Activated CD4-positive, CD25-positive, alpha-beta regulatory T cell treated with anti-CD3 and anti-CD28 coated beads, Interleukin-2, amount 50 U/mL, for 24 hours (primary cell): Measurements from ENCODE around the gene COL20A1.
"Not testable (repeated sequence)": the region's sequence is repeated elsewhere in the genome, so short reads cannot be mapped to it uniquely, and the experiment has no call there.

ENCODE experiments used
- ATAC-seq, 2 donors: fragments of 150-1000 bp; cut with Tn5 transposase; one replicate each; pipeline ENCODE4 v1.10.0; 2021; ENCODE audit warnings: mild to moderate bottlenecking in 1 of 2, moderate library complexity in 1 of 2

The COL20A1 gene

DNA sequence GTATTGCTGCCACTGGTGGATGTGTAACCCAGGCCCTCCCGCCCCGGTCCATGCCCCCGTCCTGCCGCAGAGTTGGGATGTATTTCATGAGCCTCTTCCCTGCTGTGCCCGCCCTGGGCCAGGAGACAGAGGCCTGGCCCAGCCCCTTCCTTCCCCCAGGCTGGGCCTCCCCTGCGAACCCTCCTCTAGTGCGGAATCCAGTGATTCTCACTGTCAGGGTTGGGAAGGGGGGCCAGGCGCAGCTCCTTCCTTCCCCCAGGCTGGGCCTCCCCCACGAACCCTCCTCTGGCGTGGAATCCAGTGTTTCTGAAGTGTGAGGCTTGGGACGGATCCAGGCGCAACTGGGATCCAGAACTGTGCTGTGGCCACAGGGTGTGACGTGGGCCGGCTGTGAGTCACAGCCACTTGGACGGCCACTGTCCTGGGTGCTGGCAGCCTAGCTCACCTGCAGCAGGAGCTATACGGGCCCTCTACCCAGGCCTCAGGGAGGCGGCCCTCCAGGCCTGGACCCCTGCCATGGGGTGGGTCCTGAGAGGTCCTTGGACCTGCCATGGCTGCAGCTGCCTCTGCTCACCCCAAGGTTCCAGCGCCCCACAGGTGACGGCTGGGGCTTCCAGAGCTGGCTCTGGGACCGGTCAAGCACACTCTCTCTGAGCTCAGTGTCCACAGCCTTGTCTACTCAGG is 28.3 kb downstream of the COL20A1 start:
- no peak for ATAC-seq

DNA sequence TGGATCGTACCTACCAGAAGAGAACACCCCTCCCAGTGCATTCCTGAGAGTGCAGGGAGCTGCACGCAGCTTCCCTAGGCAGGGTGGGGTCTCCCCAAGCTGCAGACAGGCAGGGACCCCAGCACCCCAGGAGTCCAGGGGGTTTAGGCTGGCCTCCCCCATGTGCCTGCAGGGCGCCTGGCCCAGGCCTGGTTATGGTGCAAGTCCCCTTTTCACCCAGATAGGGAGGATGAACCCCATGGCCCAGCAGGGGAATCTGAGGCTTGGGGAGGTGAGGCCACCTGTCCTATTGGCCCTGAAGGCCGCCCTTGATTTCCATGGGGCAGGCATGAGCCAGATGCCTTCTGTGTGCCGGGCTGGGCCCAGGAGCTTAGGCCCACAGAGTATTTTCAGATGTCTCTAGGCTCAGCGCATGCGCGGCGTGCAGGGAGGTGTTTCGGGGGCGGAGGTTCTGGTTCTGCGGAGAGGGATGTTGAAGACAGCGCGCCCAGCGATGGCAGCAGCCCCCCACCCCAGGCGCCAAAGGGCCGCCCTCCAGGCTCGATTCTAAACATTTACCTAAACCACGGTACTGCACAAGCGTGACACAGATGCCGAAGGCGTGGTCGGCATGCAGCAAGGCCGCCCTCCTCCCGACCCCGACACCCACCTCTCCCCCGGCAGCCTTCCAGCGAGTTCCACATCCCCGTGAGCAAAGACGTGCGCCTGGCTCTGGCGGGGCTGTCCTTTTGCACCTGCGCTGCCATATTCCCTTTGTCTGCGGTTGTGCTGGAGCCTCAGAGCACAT is 29.4 kb downstream of the COL20A1 start:
- ATAC-seq: no peak

DNA sequence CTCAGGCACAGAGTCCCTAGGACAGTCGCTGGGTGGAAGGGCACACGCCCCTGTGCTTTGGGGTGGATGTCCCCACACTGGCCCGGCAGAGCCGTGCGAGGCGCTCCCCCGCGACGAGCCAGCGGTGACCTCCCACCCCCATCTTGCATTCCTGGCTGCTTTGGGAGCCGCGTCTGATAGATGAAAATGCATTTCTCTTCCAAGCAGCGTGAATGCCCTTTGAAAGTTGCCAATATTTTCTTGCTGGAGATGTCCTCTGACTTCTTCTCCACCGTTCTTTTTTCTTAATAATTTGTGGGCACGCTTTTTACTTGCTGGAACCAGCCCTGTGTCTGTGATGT is 29.9 kb downstream of the COL20A1 start:
- no peak for ATAC-seq

DNA sequence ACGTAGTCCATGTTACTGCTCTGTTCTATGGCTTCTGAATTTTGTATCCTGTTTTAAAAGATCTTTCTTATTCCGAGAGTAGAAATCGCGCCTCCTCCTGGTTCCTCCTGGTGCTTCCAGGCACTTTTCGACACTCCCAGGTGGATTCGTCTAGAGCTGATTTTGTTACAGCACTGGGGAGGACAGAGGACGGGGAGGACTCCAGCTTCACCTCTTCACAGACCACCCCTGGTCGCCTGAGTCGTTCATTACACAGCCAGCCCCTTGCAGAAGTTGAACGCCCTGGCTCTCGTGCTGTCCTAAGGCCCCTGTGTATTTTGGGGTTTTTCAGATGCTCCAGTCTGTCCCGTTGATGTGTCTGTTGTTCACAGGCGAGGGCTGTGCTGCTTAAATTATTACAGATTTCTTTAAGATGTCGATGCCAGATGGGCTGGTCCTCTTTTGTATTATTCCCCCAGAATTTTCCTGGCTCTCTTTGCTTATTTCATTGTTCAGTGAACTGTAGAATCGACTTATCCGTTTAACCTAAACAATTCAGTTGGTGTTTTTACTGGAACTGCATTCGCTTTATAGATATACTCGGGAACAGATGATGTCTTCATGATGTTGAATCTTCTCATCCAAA is 30.5 kb downstream of the COL20A1 start:
- ATAC-seq: no peak

DNA sequence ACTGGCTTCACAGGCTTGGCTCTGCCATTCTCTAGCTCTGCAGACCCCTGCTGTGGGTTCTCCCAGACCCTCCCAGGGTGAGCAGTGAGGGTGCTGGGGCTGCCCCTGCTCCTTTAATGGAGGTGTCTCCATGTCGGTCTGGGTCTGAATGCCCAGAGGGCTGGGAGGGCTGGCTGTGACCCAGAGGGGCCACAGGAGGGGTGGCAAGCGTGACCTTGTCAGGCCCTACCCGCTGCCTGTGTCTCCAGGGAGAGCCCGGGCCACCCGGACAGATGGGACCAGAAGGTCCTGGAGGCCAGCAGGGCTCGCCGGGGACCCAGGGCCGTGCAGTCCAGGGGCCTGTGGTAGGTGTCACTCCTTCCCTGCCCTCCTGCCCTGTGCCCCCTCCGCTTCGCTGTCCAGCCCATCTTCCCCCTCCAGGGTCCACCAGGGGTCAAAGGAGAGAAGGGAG is 32.1 kb downstream of the COL20A1 start:
- no peak for ATAC-seq

DNA sequence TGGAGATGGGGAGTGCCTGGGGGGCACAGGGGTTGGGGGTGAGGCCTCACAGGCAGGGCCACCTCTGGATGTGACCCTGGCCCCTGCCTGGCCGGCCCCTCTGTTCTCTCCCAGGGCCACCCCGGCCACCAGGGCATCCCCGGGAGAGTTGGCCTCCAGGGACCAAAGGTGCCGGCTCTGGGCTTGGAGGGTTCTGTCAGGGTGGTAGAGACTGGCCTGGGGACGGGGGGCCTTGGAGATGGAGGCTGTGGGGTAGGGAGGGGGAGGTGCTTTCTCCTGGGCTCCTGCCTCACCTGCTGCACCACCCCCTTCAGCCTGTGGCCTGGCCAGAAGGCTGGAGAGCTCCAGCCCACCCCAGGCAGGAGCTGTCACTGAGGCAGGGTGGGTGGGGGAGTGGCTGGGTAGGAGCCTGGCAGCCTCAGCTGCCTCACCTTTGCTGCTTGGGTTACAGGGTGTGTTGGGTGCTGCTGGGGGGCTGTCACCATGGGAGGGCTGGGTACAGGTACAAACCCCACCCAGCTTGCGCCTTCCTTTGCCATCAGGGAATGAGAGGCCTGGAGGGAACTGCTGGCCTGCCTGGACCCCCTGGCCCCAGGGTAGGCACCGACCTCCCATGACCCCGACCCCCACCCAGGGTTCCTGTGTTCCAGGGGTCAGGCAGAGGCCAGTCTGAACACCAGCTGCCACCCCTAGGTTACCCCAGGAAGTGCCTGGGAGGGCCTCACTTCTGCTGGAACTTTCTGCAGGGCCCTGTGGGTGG is 32.7 kb downstream of the COL20A1 start:
- ATAC-seq: no peak

DNA sequence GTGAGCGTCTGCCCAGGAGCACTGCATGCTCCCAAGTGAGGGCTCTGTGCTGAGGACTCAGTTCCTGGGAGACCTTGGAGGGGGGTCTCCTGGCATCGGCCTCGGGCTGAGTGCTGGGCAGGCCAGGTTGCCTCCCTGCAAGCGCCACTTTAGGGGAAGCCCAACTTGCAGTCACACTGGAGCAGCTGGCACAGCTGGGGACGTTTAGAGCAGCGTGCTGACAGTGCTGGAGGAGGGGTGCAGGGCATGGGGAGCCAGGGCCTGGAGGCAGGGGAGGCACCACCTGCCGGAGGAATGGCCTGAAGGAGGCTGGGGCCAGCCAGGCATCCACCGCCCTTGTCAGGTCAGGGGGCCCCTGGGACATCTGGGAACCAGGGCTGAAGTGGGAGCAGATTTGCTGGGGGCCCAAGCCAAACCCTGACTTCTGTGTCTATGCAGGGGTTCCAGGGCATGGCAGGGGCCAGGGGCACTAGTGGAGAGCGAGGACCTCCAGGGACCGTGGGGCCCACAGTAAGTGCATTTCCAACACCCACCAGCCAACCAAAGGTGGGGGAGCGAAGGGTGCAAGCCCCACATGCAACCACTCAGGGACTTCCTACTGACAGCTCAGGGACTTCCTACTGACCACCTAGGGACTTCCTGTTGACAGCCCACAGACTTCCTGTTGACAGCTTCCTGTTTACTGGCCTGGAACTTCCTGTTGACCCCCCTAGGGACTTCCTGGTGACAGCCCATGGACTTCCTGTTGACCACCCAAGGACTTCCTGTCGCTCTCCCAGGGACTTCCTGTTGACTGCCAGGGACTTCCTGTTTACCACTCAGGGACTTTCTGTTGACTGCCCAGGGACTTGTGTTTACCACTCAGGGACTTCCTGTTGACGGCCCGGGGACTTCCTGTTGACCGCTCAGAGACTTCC is 33.6 kb downstream of the COL20A1 start:
- no peak for ATAC-seq

DNA sequence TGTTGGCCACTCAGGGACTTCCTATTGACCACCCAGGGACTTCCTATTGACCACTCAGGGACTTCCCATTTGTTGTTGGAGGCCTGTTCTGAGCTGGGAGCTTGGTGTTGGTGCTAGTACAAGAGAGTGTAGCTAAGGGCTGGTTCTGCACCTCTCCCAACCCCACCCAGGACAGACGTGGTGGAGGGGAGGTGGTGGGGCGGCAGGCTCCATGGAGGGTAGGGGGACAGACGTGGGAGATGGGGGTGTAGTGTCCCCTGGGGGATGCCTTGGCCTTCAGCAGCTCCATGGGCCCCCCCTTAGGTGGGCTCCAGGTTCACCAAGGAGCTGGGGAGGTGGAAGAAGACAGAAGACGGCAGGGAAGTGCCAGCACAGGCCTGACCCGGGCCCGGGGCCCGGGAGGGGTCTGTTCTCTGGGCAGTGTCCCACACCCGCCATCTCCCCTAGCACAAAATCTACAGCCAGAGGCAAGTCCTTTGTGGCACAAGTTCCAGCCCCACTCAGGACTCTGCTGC is 34.3 kb downstream of the COL20A1 start:
- no peak for ATAC-seq

DNA sequence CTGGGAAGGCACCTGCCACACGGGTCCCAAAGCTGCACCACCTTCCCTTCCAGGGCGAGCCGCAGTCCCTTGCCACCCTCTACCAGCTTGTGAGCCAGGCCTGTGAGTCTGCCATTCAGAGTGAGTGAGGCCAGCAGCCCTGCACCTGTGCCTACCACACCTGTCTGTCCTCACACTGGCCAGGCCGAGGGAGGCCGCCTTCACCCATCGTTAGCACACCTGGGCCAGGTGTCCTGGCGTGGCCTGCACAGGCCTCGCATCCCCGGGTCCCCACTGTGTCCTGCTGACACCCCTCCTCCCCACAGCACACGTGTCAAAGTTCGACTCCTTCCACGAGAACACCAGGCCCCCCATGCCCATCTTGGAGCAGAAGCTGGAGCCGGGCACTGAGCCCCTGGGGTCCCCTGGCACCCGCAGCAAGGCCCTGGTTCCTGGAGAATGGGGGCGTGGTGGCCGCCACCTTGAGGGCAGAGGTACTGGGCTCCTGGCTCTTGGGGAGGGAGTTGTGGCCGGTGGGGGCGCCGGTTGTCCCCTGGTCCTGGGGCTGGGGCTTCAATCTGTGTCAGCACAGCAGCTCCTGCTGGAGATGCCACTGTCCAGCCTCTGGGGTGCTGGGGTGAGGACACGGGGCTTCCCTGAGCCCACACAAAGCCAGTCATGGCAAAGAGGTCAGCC is 35.2 kb downstream of the COL20A1 start:
- ATAC-seq: no peak

DNA sequence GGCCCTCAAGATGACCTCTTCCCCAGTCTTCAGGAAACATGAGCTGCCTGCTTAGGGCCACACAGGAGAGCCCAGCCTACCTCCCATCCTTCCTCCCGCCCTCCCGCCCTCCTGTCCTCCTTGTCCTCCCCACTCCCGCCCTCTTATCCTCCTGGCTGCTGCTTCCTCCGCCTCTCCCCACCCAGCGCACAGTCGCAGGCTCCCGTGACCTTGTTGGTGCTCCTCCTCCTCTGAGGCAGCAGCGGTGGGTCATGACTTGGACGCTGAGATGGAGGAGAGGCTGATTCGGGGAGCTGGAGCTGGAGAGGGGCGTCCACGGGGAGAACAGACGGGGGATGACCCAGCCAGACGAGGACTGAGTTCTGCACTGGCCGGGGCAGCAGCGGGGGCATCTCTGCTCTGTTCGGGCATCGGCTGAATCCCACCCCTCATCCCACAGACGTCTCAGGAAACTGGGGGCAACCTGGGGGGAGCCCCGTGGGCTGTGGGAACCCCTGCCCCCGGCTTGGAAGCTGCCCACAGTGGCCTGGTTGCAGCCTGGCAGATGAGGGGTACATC is 35.8 kb downstream of the COL20A1 start:
- ATAC-seq: no peak

DNA sequence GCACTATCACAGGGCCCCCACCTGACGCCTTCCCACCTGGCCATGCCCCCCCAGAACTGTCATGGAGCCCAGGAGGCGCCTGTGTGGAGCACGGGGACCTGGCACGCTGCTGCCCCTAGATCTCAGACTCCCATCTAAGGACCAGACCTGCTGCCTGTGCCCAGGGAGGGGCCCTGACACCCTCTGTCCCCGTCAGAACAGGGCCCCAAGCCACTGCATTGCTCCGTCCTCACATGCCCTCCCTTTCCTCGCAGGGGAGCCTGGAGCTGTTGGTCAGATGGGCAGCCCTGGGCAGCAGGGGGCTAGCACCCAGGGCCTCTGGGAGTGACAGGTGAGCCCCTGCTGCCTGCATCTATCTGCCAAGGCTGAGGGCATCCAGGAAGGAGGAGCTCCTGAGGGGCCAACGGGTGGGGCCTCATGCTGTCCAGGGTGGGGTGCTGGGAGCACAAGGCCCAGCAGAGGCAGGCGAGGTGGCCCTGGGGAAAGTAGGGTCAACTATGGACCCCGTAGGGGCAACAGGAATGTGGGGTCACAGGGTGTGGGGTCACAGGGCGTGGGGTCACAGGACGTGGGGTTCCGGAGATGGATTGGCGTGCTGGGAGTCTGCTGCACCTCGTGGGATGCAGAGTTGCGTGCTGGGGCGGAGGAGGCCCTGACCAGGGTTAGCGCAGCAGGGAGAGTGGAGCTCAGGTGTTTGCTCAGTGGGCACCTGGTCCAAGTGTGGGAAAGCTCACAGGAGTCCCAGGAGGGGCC is 36.5 kb downstream of the COL20A1 start:
- no peak for ATAC-seq

DNA sequence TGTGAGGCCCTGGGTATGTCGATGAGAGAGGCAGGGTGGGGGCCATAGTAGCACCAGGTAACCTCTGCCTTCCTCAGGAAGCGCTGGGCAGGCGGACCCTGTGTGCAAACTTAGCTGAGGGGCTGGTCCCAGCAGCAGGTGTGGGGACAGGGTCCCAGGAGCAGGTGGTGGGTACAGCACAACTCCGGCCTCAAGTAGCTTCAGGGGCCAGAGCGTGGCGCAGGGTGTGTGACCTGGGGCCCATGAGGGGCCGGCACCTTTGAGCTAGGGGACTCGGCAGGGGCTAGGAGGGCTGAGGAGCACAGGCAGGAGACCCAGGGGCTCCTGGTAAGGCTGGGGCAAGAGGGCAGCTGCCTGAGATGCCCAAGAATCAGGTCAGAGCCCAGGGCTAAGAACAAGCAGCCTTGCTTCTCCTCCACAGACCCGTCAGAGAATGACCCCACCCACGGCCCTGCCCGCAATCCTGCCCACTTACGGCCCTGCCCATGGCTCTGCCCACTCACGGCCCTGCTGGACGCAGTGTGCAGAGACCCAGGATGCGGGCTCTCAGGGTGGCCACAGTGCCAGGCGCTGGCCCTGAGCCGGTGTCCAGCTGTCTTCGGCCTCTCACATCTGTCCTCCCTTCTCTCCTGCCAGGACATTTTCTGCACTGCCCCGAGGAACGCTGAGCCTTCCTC is 37.2 kb downstream of the COL20A1 start:
- ATAC-seq: no peak

DNA sequence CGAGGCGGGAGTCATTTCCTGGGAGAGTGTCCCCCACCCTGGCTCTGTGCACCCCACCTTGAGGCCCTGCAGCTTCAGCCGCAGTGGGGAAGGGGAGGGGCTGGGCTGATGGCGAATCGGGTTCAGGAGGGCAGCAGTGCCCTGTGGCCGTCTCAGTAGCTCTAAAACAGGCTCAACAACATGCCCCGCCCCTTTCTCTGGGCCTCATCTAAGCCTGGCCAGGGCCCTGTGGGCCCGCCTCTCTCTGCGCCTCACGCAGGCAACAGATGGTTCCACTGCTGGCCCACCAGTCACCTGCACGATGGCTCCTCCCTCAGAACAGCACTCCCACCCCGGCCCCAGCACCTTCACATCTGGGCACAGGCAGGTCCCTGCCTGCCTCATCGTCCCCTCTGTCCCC is 38.0 kb downstream of the COL20A1 start:
- ATAC-seq: no peak

DNA sequence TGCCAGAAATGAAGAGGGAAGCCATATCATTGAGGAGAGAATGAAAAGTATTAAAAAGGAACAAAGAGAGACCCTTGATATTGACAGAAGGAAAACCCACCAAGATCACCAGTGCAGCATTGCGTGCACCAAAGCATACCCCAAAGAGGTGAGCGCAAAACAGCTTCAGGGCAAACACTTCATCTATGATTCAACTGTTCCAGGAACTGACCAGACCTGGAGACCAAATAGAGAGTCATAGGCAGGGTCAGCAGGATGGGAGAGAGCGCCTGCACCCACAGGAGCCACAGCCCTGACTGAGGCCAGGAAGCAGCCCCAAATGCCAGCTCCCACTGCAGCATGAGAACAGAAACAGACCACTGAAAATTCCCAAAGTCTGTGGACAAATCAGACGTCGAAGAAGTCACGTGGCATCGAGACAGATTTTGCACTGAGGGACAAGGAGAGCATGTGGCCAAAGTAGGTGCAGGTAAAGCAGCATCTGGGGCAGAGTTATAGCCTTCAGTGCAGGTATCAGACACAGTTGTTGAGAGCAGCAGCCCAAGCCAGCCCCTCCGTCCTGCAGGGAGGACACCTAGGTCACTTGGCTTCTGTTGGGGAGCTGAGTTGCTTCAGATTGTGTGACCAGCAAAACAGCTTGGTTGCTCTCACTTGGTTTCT is 38.9 kb downstream of the COL20A1 start:
- ATAC-seq: no peak

DNA sequence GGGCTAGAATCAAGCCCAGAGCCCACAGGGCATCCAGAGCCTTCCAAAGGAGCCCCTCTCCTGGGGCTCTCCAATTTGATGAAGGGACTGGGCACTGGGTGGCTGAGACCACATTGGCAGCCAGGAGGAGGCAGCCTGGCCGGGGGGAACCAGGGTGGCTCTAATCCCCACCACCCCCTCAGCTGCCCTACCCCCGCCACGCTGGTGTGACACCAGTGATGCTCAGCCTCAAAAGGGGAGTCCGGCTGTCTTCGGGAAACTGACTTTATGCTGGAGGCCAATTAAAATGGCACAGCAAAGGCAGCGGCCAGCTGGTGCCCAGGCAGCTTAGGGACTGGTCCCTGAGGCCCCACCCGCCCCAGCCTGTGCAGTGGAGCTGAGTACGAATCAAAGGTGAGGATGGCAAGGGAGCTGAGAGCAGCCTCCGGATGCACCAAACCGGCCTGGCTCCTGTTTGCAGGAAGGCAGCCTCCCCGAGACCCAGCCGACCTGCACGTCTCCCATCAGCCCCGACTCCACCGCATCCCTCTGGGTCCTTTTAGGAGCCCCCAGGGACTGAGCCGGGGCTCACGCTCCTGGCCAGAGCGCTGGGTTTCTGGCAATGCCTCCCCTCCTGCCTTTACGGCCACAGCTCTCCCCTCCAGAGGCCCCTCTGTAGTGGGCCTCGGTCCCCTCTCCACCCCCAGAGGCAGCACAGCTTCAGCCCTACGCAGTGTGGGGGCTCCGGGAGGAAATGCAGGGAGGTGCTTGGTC is 39.7 kb downstream of the COL20A1 start:
- ATAC-seq: no peak

DNA sequence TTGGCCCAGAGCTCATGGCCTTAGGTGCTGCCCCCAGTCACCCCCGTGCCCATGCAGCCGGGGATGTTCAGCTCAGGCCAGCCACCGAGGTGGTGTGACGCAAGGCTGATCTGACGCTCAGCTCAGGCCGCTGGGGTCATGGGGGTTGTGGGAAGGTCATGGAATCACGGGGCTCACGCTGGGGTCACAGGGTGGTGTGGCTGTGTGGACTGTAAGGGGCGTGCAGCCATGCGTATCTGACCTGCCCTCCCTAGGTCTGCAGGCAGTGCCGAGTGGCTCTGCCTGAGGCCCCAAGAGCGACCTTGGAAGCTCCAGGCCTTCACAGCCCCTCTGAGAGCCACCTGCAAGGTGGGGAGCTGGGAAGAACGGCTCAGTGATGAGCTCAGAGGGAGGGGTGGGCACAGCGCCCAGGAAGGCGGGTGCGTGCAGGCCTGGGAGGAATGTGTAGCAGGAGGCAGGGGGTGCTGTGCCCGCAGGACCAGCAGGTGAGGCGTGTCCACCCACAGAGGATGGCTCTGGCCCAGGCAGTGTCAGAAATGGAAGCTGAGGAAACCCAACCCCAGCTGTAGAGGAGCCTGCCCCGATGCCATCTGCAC is 40.4 kb downstream of the COL20A1 start:
- no peak for ATAC-seq

DNA sequence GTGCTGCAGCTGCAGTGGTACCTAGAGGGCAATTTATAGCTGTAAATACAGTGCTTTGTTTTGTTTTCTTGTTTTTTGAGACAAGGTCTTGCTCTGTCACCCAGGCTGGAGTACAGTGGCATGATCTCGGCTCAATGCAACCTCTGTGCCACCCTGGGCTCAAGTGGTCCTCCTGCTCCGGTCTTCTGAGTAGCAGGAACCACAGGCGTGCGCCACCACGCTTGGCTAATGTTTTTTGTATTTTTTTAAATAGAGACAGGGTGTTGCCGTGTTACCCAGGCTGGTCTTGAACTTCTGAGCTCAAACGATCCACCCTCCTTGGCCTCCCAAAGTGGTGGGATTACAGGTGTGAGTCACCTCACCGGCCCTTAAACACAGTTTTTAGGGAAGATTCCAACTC is 41.4 kb downstream of the COL20A1 start:
- ATAC-seq: no peak

DNA sequence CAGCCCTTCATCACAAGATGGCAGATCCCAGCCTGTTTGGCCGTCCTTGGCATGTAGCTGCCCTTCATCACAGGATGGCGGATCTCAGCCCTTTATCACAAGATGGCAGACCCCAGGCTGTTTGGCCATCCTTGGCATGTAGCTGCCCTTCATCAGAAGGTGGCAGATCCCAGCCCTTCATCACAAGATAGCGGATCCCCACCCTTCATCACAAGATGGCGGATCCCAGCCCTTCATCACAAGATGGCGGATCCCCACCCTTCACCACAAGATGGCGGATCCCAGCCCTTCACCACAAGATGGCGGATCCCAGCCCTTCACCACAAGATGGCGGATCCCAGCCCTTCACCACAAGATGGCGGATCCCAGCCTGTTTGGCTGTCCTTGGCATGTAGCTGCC is 42.1 kb downstream of the COL20A1 start:
- not testable (repeated sequence) for ATAC-seq
